Ishikawa (cell line): ENCODE measurements around the gene POC5.

Experiments
- CEBPB ChIP-seq: IDR thresholded peaks from 2 replicates; pipeline ENCODE4 v1.6.1; 2012
- CREB1 ChIP-seq: IDR thresholded peaks from 2 replicates; pipeline ENCODE4 v1.6.1; 2012; ENCODE audit warnings: low read depth
- EGR1 ChIP-seq: IDR thresholded peaks from 2 replicates; pipeline ENCODE4 v1.6.1; 2012
- EP300 ChIP-seq: IDR thresholded peaks from 2 replicates; pipeline ENCODE4 v1.6.1; 2012; ENCODE audit warnings: borderline replicate concordance
- RAD21 ChIP-seq: IDR thresholded peaks from 2 replicates; pipeline ENCODE4 v1.6.1; 2012; ENCODE audit warnings: low read depth
- USF1 ChIP-seq: IDR thresholded peaks from 2 replicates; pipeline ENCODE4 v1.6.1; 2012
- YY1 ChIP-seq: IDR thresholded peaks from 2 replicates; pipeline ENCODE4 v1.6.1; 2012; ENCODE audit warnings: low read depth
- TF ChIP-seq, protein P1 (sequence below): IDR thresholded peaks from 2 replicates; pipeline ENCODE4 v1.6.1; 2012; ENCODE audit warnings: low read depth, mild to moderate bottlenecking
- TF ChIP-seq, protein P2 (sequence below): IDR thresholded peaks from 2 replicates; pipeline ENCODE4 v1.6.1; 2012

- TF ChIP-seq USF1 (no peak), RAD21 (no peak), CREB1 (no peak), EP300 (no peak), CEBPB (no peak), YY1 (no peak), EGR1 (no peak)
- TF ChIP-seq, protein P1, sequence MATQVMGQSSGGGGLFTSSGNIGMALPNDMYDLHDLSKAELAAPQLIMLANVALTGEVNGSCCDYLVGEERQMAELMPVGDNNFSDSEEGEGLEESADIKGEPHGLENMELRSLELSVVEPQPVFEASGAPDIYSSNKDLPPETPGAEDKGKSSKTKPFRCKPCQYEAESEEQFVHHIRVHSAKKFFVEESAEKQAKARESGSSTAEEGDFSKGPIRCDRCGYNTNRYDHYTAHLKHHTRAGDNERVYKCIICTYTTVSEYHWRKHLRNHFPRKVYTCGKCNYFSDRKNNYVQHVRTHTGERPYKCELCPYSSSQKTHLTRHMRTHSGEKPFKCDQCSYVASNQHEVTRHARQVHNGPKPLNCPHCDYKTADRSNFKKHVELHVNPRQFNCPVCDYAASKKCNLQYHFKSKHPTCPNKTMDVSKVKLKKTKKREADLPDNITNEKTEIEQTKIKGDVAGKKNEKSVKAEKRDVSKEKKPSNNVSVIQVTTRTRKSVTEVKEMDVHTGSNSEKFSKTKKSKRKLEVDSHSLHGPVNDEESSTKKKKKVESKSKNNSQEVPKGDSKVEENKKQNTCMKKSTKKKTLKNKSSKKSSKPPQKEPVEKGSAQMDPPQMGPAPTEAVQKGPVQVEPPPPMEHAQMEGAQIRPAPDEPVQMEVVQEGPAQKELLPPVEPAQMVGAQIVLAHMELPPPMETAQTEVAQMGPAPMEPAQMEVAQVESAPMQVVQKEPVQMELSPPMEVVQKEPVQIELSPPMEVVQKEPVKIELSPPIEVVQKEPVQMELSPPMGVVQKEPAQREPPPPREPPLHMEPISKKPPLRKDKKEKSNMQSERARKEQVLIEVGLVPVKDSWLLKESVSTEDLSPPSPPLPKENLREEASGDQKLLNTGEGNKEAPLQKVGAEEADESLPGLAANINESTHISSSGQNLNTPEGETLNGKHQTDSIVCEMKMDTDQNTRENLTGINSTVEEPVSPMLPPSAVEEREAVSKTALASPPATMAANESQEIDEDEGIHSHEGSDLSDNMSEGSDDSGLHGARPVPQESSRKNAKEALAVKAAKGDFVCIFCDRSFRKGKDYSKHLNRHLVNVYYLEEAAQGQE = no peak
- TF ChIP-seq, protein P2, sequence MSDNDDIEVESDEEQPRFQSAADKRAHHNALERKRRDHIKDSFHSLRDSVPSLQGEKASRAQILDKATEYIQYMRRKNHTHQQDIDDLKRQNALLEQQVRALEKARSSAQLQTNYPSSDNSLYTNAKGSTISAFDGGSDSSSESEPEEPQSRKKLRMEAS = no peak
Observed at GRCh38 chr5:75711151-75711550, 6.1 kb downstream of the POC5 start.
